ENCODE measurements around the gene NUDT14. TPM values are rescaled to one million over a fixed set of nuclear protein-coding genes. Genes with fewer than 3 reads are reported as not detected.

Gene NUDT14
- total RNA-seq = 26.2 TPM

DNA sequence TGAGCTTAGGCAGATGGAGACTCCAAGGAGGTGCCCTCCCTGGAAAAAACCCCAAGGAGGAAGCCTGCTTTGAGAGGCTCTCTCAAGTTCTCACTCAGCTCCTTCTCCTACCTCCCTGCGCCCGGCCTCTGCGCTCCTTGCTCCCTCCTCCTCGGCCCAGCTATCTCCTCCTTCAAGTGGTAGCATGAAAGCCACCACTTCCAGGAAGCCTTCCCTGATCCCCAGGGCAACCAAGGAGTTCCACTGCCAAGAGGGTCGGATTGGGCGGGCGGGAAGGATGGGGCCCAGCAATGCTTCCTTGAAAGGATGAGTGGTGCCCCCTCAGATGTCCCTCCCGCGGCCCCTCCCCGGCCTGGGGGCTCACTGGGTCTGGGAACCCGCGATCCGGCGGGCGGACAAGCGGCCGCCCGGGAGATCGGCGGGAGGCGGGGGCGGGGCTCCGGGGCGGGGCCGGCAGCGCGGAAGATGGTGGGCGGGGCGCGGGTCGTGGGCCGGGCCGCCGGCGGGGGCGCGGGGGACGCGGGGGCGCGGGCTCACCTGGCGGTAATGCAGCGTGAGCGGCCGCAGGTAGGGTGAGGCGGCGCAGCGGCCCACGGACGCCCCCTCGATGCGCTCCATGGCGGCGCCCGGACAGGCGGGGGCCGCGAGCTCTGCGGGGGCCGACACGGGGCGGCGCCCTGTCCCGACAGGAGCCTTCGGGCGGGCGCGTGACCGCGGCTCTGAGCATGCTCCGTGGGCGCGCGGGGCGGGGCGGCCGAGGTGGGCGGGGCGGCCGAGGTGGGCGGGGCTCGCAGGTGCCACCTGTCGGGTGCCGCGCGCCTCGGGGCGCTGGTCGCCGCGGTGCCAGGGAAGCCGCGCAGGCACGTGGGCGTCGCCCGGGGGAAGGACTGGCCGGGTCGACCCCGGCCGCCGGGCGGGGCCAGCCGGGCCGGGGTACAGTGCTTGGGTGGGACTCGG, at the start of gene NUDT14:
NUDT14 (minus strand) TSS at position 721 of the 957 bp plus-strand sequence; CDS start at position 618, 103 bp downstream.

DNA sequence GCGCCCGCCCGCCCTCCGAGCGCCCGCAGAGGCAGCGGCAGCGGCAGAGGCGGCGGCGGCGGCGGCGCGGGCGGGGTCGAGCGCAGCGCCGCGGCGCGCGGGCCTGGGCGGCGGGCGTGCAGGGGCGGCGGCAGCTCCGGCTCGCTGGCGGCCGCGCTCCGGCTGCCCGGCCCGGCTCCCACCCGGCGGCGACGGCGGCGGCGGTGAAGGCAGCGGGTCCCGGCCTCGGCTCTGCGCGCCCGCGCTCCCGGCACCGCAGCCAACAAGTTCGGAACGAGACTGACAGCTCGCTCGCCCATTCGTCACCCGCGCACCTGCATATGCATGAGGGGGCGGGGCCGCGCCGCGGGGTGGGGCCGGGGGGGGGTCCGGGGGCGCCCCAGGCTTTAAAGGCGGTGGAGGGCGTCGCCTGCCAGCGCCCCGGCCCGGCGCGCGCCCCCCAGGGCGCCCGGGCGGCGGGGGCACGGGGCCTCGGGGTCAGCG, 12.6 kb downstream of the NUDT14 start, which contains the start of gene JAG2:
JAG2 (minus strand) TSS at position 281 of the 483 bp plus-strand sequence. CDS start 356 bp downstream, outside the sequence.

Other genes with a start within 250 kb of the NUDT14 start
- 20.0 TPM for gene AHNAK2, start 202.9 kb downstream of the NUDT14 start, total RNA-seq
- gene CLBA1, start 195.5 kb downstream of the NUDT14 start, total RNA-seq = 9.3 TPM
- gene CDCA4, start 160.2 kb downstream of the NUDT14 start, total RNA-seq = 22.8 TPM
- gene GPR132, start 115.9 kb downstream of the NUDT14 start, total RNA-seq = 0.66 TPM
- 22.8 TPM for gene JAG2, start 12.5 kb downstream of the NUDT14 start, total RNA-seq
- 48.7 TPM for gene BTBD6, start 67.2 kb upstream of the NUDT14 start, total RNA-seq
- gene BRF1, start 119.7 kb upstream of the NUDT14 start, total RNA-seq = 77.4 TPM
- 90.1 TPM for gene PACS2, start 133.4 kb upstream of the NUDT14 start, total RNA-seq
- gene TEX22, start 217.2 kb upstream of the NUDT14 start, total RNA-seq = 1.6 TPM
- gene MTA1, start 238.5 kb upstream of the NUDT14 start, total RNA-seq = 79.2 TPM